ENCODE measurements around the gene ANXA11.

- TF ChIP-seq POLR2A (IDR thresholded peaks at IDR 0.05; ENCODE audit: control extremely low read depth in 1 of 2, low read depth in 2 of 2, low read length in 2 of 2) (no peak), KDM5A (IDR thresholded peaks at IDR 0.05; ENCODE audit: low read length) (no peak), CTCF (IDR thresholded peaks at IDR 0.05; ENCODE audit: control extremely low read depth in 1 of 3, insufficient read depth in 1 of 3, low read depth in 1 of 3, low read length in 3 of 3) (no peak), SP1 (IDR thresholded peaks at IDR 0.05; ENCODE audit: low read depth, low read length) (no peak), MAX (IDR thresholded peaks at IDR 0.05) (no peak), RAD21 (IDR thresholded peaks at IDR 0.05 in 1 of 2, conservative IDR thresholded peaks at IDR 0.05 in 1 of 2; ENCODE audit: low read depth in 2 of 2, low read length in 2 of 2) (no peak), E2F6 (IDR thresholded peaks at IDR 0.05) (no peak), YY1 (IDR thresholded peaks at IDR 0.05; ENCODE audit: low read depth, low read length) (no peak)
These were observed 19.6 kb downstream of the ANXA11 start for GRCh38 chr10:80185578-80186299.
